Activated effector memory CD4-positive, alpha-beta T cell treated with anti-CD3 and anti-CD28 coated beads, Interleukin-2, amount 50 U/mL, for 16 hours (primary cell): Measurements from ENCODE around the gene PRR19.

Source experiments
- DNase-seq: peaks from one replicate; pipeline ENCODE4 v3.0.0-alpha.2; 2020

PRR19 gene

GRCh38 chr19:42284066-42284501 lies 17.8 kb upstream of the PRR19 start:
- peak; percentile 94 for DNase-seq

- peak; percentile 73 for DNase-seq
Observed at GRCh38 chr19:42284591-42285341, 17.2 kb upstream of the PRR19 start.

- peak; percentile 63 for DNase-seq
Observed at GRCh38 chr19:42285541-42285941, 16.4 kb upstream of the PRR19 start.

GRCh38 chr19:42285988-42286348 lies 16.0 kb upstream of the PRR19 start:
- peak; percentile 60 for DNase-seq

- peak; percentile 59 for DNase-seq
Observed at GRCh38 chr19:42286349-42287016, 15.4 kb upstream of the PRR19 start.

GRCh38 chr19:42287017-42287826 lies 14.7 kb upstream of the PRR19 start:
- DNase-seq: peak; percentile 60

- DNase-seq: peak; percentile 61
Observed at GRCh38 chr19:42287827-42288107, 14.2 kb upstream of the PRR19 start.

GRCh38 chr19:42288387-42288786 lies 13.5 kb upstream of the PRR19 start:
- DNase-seq: peak; percentile 60

- DNase-seq: peak; percentile 62
Observed at GRCh38 chr19:42288881-42289555, 12.9 kb upstream of the PRR19 start.

GRCh38 chr19:42289556-42290041 lies 12.3 kb upstream of the PRR19 start:
- DNase-seq: peak; percentile 54

- no peak for DNase-seq
Observed at GRCh38 chr19:42290136-42290522, 11.8 kb upstream of the PRR19 start.

- peak; percentile 84 for DNase-seq
Observed at GRCh38 chr19:42290523-42291434, 11.2 kb upstream of the PRR19 start.

- no peak for DNase-seq
Observed at GRCh38 chr19:42291435-42291810, 10.5 kb upstream of the PRR19 start.

GRCh38 chr19:42292042-42292960 lies 9.6 kb upstream of the PRR19 start:
- no peak for DNase-seq

- DNase-seq: no peak
Observed at GRCh38 chr19:42292963-42293362, 9.0 kb upstream of the PRR19 start.

GRCh38 chr19:42293540-42293939 lies 8.4 kb upstream of the PRR19 start:
- no peak for DNase-seq

- no peak for DNase-seq
Observed at GRCh38 chr19:42293948-42294347, 8.0 kb upstream of the PRR19 start.

GRCh38 chr19:42294471-42295137 lies 7.3 kb upstream of the PRR19 start:
- DNase-seq: no peak

- DNase-seq: no peak
Observed at GRCh38 chr19:42295342-42295741, 6.6 kb upstream of the PRR19 start.

- DNase-seq: peak; percentile 96
Observed at GRCh38 chr19:42295831-42296525, 6.0 kb upstream of the PRR19 start.
